Brain microvascular endothelial cell (primary cell): Measurements from ENCODE around the gene CCR5AS.

Source experiments
- DNase-seq: peaks from one replicate; pipeline ENCODE4 v3.0.0-alpha.2; 2020
- H3K27ac ChIP-seq: fragments of 250-450 bp; sonication (Bioruptor Pico); 2 replicates; pipeline ENCODE4 v1.5.1; 2020; ENCODE audit warnings: mild to moderate bottlenecking, moderate library complexity
- H3K27me3 ChIP-seq: fragments of 250-450 bp; sonication (Bioruptor Pico); replicated peaks from 2 replicates; pipeline ENCODE4 v1.5.1; 2020; ENCODE audit warnings: mild to moderate bottlenecking
- H3K36me3 ChIP-seq: fragments of 250-450 bp; sonication (Bioruptor Pico); replicated peaks from 2 replicates; pipeline ENCODE4 v1.5.1; 2020; ENCODE audit warnings: mild to moderate bottlenecking
- H3K4me3 ChIP-seq: 2 replicates; pipeline ENCODE4 v1.5.1; 2011; ENCODE audit warnings: low read depth, mild to moderate bottlenecking, control low read depth, low read length, moderate library complexity
- in situ Hi-C: cut with HindIII; loops from 2 replicates; pipeline ENCODE4 v1.10.0; 2017; ENCODE audit warnings: low sequenced_read_pairs, low pct_ligation_motif_present
- TF ChIP-seq, protein P1 (sequence below): IDR thresholded peaks from 2 replicates; pipeline ENCODE4 v1.5.1; 2011; ENCODE audit warnings: low read depth, mild to moderate bottlenecking, moderate library complexity, low read length, control low read depth, inconsistent platforms; ENCODE audit errors: missing control alignments

The CCR5AS gene

DNA sequence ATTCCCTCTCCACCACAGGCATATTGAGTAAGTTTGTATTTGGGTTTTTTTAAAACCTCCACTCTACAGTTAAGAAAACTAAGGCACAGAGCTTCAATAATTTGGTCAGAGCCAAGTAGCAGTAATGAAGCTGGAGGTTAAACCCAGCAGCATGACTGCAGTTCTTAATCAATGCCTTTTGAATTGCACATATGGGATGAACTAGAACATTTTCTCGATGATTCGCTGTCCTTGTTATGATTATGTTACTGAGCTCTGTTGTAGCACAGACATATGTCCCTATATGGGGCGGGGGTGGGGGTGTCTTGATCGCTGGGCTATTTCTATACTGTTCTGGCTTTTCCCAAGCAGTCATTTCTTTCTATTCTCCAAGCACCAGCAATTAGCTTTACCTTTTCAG, 37.7 kb downstream of the CCR5AS start:
- H3K36me3 ChIP-seq: no peaks in the 10 kb centered on the region
- no peak overlapping the region for H3K27ac ChIP-seq
- H3K4me3 ChIP-seq: no peak overlapping the region
- peaks cover 26% of the 10 kb centered on the region for H3K27me3 ChIP-seq
- no peak for DNase-seq
- TF ChIP-seq, protein P1, sequence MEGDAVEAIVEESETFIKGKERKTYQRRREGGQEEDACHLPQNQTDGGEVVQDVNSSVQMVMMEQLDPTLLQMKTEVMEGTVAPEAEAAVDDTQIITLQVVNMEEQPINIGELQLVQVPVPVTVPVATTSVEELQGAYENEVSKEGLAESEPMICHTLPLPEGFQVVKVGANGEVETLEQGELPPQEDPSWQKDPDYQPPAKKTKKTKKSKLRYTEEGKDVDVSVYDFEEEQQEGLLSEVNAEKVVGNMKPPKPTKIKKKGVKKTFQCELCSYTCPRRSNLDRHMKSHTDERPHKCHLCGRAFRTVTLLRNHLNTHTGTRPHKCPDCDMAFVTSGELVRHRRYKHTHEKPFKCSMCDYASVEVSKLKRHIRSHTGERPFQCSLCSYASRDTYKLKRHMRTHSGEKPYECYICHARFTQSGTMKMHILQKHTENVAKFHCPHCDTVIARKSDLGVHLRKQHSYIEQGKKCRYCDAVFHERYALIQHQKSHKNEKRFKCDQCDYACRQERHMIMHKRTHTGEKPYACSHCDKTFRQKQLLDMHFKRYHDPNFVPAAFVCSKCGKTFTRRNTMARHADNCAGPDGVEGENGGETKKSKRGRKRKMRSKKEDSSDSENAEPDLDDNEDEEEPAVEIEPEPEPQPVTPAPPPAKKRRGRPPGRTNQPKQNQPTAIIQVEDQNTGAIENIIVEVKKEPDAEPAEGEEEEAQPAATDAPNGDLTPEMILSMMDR: no peak
- in situ Hi-C loops: no loop called here

DNA sequence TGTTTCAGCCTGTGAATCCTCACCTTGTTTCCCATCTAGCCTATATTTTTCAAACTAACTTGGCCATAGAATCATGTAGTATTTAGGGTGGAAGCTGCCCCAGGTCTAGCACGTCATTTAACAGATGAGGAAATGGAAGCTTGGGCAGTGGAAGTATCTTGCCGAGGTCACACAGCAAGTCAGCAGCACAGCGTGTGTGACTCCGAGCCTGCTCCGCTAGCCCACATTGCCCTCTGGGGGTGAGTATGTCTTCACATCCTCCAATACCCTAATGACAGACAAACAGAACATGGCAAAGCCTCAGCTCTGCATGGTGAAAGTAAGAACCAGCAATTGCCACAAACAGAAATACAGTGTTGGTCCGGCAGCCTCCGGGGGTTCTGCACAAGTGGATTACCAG, 38.3 kb downstream of the CCR5AS start:
- no peak overlapping the region for H3K27ac ChIP-seq
- no peaks in the 10 kb centered on the region for H3K36me3 ChIP-seq
- DNase-seq: no peak
- in situ Hi-C loops: no loop called here
- TF ChIP-seq, protein P1: peak; percentile 26
- H3K27me3 ChIP-seq: peaks cover 21% of the 10 kb centered on the region
- no peak overlapping the region for H3K4me3 ChIP-seq

DNA sequence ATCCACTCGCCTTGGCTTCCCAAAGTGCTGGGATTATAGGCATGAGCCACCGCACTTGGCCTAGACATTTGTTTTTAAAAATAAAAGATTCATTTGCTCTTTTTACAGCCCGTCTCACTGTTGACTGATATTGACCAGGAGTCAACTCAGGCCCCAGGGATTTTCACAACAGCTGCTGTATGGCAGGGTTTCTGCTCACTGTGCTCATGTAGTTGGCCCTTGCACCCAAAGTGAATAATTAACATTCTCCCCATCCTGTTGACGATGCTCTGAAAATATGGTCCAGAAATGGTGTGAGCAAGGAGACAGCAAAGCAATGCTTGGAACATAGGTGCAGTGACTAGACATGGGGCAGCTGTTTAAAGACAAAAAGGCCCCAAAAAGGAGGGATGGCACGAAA, 39.1 kb downstream of the CCR5AS start:
- in situ Hi-C loops: no loop called here
- Histone ChIP-seq H3K4me3 (no peak overlapping the region), H3K27ac (no peak overlapping the region), H3K36me3 (no peaks in the 10 kb centered on the region), H3K27me3 (peaks cover 18% of the 10 kb centered on the region)
- TF ChIP-seq, protein P1: no peak
- DNase-seq: no peak

GRCh38 chr3:46365737-46366524, 40.9 kb downstream of the CCR5AS start:
- in situ Hi-C loops: no loop called here
- no peak for DNase-seq
- Histone ChIP-seq H3K27me3 (peaks cover 15% of the 10 kb centered on the region), H3K36me3 (no peaks in the 10 kb centered on the region), H3K27ac (no peak overlapping the region), H3K4me3 (no peak overlapping the region)
- TF ChIP-seq, protein P1: no peak

- H3K27me3 ChIP-seq: peaks cover 15% of the 10 kb centered on the region
- TF ChIP-seq, protein P1: no peak
- no peak overlapping the region for H3K27ac ChIP-seq
- in situ Hi-C loops: no loop called here
- no peak for DNase-seq
- no peaks in the 10 kb centered on the region for H3K36me3 ChIP-seq
- H3K4me3 ChIP-seq: no peak overlapping the region
Observed at GRCh38 chr3:46365041-46365440, 41.8 kb downstream of the CCR5AS start.
